HG03066 (cell line): ENCODE results near the gene HIPK3.
"Not testable (repeated sequence)": the region's sequence is repeated elsewhere in the genome, so short reads cannot be mapped to it uniquely, and the experiment has no call there.

Experiments
- ATAC-seq: cut with Tn5 transposase; IDR thresholded peaks from one replicate; pipeline ENCODE4 v1.9.1; 2021; ENCODE audit warnings: low read depth; ENCODE audit not compliant: unreplicated experiment

Gene HIPK3

GRCh38 chr11:33258631-33259205, 1.5 kb downstream of the HIPK3 start:
- no peak for ATAC-seq

DNA sequence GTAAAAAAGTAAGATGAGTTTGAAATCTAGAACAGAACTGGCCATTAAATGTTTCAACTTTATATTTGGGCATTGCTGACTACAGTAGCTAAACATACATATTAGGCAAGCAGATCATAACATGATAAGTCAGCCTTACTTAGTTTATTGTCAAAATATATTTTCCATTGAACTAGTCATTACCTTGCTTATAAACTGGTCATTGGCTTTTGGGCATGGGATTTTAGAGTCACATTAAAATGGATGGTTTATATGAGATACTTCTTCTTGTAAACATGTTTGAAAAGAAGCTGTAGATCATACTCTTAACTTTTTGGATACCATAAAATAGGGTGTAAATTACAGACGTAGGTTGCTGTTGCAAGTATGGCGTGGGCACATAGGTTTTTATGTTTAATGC, 2.7 kb downstream of the HIPK3 start:
- no peak for ATAC-seq

GRCh38 chr11:33261350-33261749, 4.2 kb downstream of the HIPK3 start:
- ATAC-seq: not testable (repeated sequence)

GRCh38 chr11:33262011-33262645, 4.9 kb downstream of the HIPK3 start:
- no peak for ATAC-seq

DNA sequence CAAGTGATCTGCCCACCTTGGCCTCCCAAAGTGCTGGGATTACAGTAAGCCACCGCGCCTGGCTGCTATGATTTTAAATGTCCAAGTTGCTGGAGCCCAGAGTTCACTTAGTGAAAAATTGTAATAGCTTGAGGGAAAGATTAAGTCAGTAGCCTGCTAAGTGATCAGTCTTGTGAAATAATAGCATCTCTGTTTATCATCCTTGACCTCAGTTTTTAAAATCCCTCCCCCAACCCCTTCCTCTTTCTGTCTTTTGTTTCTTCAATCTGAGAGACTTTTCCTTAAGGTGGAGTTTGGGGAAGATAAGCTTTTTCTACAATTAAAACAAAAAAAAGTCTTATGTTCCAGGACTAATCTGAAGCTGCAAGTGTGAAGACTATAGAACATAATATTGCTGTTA, 6.4 kb downstream of the HIPK3 start:
- no peak for ATAC-seq

DNA sequence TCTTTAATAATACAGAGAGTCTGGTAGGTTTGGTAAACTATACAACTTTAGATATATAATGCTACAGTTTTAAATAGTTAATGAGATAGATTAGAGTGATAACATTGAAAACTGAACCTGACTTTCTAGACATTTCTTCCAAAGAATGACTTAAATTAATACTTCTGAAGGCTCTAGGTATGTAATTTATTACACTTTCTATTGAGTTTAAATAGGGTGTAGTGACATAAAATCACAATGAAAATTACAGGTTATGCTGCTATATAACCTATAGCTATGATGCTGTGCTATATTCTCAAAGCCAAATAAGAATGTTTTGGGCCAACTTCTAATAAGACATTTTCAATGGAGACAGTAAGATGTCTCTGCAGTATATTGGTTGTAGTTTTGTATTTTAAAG, 7.7 kb downstream of the HIPK3 start:
- ATAC-seq: no peak

DNA sequence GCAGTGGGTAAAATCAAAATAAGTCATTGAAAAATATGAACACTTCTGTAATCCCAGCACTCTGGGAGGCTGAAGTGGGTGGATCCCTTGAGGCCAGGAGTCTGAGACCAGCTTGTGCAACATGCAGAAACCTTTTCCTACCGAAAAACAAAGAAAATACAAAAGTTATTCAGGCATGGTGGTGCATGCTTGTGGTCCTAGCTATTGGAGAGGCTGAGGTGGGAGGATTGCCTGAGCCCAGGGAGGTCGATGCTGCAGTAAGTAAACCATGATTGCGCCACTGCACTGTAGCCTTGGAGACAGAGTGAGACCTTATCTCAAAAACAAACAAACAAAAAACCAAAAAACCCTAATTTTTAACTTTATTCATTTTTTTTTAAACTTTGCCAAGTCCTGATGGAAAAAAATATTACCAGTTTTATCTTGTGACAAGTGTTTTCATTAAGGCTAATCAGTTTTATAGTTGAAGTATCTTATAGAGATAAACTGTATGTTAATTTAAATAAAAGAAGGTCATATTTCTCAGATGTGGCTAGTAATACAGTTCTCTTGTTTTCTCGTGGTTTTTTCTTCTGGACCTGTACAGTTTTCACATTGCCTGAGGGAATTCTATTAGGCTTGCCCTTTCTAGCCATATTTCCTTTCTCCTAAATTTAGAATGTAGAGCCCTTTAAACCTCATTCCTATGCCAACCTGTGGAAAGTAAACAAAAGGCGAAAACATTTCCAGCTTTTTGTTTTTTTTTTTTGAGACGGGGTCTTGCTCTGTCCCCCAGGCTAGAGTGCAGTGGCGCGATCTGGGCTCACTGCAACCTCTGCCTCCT, 9.4 kb downstream of the HIPK3 start:
- no peak for ATAC-seq

DNA sequence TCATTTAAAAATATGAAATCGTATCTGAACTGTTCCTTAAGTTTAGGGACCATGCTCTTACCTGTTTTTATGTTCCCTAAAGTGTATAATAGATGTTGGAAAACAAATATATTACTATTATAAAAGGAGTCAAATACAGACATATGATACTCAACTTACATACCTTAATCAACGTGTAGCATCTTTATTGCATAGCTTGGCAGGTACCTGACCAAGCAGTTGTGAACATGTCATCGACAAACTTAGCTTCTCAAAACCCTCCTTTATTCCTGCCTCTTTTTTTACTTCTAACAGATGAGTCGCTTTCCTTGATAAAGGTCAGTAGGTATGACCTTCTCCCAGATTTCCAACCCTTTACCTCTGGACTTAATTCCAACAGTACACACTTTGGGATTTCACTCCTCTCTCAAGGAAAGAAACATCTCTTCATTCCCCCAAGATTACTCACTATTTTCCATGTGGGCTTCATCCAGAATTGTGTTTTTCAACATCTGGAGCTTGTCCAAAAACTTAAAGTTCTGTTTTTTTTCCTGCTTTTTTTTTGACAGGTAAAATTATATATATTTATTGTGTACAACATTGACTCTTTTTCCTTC, 11.9 kb downstream of the HIPK3 start:
- no peak for ATAC-seq

DNA sequence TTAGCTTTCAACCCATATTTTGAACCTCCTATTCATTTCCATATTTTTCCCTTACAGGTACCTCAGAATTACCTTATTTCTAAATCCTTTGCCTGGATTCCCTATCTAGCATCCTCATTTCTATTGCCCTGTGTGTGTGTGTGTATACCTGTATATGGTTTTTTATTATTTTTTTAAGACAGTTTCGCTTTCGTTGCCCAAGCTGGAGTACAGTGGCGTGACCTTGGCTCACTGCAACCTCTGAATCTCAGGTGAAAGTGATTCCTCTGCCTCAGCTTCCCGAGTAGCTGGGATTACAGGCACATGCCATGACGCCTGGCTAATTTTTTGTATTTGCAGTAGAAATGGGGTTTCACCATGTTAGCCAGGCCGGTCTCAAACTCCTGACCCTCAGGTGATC, 12.6 kb downstream of the HIPK3 start:
- no peak for ATAC-seq

- no peak for ATAC-seq
These were observed 13.9 kb downstream of the HIPK3 start for GRCh38 chr11:33271059-33271458.

GRCh38 chr11:33272338-33273107, 15.3 kb downstream of the HIPK3 start:
- ATAC-seq: no peak

DNA sequence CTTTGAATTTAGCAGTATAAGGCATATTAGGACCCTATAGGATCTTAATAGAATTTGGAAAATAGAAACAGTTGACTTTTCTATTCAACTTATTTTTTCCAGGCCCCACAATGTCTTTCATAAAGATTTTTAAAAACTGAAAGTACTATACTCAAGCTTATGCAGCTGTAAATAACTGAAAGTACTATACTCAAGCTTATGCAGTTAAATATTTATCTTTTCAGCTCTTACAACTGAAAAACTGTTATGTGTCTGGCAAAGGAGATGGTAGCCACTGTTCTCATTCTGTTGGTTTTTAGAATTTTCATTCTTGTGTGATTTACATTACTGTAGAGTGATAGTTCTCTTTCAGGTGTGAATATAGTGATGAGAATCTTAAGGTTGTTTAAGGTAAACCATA, 16.5 kb downstream of the HIPK3 start:
- ATAC-seq: no peak

DNA sequence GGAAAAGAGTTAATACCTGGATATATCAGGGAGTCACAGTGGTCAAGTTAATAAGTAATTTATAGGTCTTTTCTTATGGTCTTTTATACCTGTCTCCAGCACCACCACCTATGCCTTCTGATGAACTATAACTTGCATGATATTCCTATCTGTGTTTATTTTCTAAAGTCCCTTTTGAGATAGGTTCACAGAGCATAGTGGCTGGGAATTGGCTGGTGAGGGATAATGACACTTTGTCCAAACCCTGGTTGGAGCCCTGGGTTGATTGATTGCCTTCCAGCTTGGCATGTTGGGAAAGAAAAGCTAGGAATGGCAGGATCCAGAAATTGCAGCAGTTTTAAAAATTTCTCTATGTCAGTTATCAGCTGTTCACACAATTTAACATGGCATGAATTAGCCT, 23.2 kb downstream of the HIPK3 start:
- no peak for ATAC-seq

DNA sequence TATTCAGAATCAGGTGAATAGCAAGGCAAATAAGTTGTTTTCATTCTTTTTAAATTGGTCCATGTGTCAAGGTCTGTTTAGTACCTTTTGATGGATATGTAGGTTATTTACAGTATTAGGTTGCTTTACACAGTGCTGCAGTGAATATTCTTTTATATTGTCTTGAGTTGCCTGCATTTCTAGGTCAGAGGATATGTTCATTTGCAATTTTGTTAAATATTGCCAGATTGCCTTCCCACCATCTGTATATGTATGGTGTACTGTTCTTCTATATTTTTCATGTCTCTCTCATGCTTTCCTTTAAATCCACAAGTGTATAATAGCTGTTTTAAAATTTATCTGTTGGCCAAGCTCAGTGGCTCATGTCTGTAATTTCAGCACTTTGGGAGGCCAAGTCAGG, 24.6 kb downstream of the HIPK3 start:
- no peak for ATAC-seq

DNA sequence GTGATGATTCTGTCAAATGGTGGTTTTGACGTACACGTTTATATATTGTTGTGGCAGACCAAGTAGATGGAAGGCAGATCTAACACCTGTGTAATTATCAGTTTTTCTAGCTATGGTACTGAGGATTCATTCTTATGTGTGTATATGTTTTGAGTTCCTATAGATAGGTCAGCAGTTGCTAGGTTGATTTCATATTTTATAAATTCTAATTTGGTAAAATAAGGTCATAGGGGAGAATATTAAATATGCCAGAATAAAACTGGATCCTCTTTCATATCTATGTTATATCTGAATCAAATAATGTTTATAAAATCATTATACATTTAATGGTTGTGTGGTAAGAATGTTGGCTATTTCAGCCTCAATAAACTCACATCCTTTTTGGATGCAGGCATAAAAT, 27.6 kb downstream of the HIPK3 start:
- no peak for ATAC-seq

- ATAC-seq: no peak
These were observed 33.1 kb downstream of the HIPK3 start for GRCh38 chr11:33290319-33290718.

GRCh38 chr11:33291004-33291777, 34.0 kb downstream of the HIPK3 start:
- ATAC-seq: peak; percentile 95

DNA sequence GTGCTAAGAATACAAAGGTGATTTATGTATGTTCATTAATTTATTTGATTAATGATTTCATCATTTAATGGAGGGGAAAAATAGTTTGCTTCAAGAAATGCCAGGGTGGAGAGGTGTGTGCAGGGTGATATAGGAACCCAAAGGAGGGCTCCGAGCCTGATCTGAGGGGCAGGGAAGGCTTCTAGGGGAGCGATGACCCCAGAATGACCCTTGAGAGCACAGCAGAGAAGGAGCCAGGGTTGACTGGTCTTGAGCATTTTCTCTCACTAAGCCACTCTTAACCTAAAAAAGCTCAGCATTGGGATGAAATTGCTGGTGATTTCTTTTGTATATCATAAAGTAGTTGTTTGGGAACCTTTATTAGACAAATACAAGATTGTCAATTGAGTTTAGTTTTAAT, 35.1 kb downstream of the HIPK3 start:
- no peak for ATAC-seq

GRCh38 chr11:33294224-33294623, 37.0 kb downstream of the HIPK3 start:
- no peak for ATAC-seq

- no peak for ATAC-seq
These were observed 37.6 kb downstream of the HIPK3 start for GRCh38 chr11:33294797-33295196.
